Testis (tissue), 3 donors: ENCODE data around the gene CHST13. TPM values are rescaled to one million over a fixed set of nuclear protein-coding genes. Genes with fewer than 3 reads are reported as not detected.

ENCODE experiments used
- DNase-seq: peaks from one replicate; pipeline ENCODE4 v3.0.0-alpha.2; 2019
- H3K27ac ChIP-seq, 2 donors: fragments of 200-600 bp; sonication (generic); one replicate each; pipeline ENCODE4 v1.5.1; 2019
- H3K27me3 ChIP-seq: fragments of 200-600 bp; sonication (generic); one replicate; pipeline ENCODE4 v1.5.1; 2019
- H3K36me3 ChIP-seq: fragments of 200-600 bp; sonication (generic); one replicate; pipeline ENCODE4 v1.5.1; 2017; ENCODE audit warnings: low read depth; ENCODE audit errors: missing control alignments
- H3K4me1 ChIP-seq: fragments of 200-600 bp; sonication (generic); one replicate; pipeline ENCODE4 v1.5.1; 2019
- H3K4me3 ChIP-seq, 2 donors: fragments of 200-600 bp; sonication (generic); one replicate each; pipeline ENCODE4 v1.5.1; 2017 to 2019
- H3K9me3 ChIP-seq: fragments of 200-600 bp; sonication (generic); one replicate; pipeline ENCODE4 v1.5.1; 2017
- POLR2A ChIP-seq: fragments of 450-650 bp; IDR thresholded peaks from one replicate; pipeline ENCODE4 v1.6.1; 2017; ENCODE audit warnings: antibody characterized with exemption, mild to moderate bottlenecking, moderate library complexity
- WGBS, 2 donors: methylation state at CpG; one replicate each; pipeline ENCODE4 v1.1.5; 2018; 5-methylcytosine and 5-hydroxymethylcytosine counted together
- intact Hi-C: fragments of 100-400 bp; cut with DNase I; formaldehyde crosslinking; loops from one replicate; pipeline ENCODE4 v1.15.1; 2023; ENCODE audit warnings: low total_unique reads
- polyA plus RNA-seq: library from polyadenylated mRNA; stranded (reverse); fragments of 350-450 nt; fragmentation: Illumina TruSeq; extraction: RNeasy Lipid Tissue Mini Kit (QIAGEN cat#74804); gene quantifications from one replicate; pipeline ENCODE4 v1.2.3, GENCODE V29; 2014; ENCODE audit warnings: low read depth, low replicate concordance; ENCODE audit not compliant: insufficient read depth
- total RNA-seq, 2 donors: library from RNA; depleted of rRNA; stranded (reverse); fragments of >200 nt; gene quantifications; one replicate each; pipeline ENCODE4 v1.2.3, GENCODE V29; 2016
- TF ChIP-seq, protein P1 (sequence below), 3 experiments: fragments of 450-650 bp in 2 of 3; fragments of 200-600 bp in 1 of 3; sonication (generic) in 1 of 3; IDR thresholded peaks; one replicate each; pipeline ENCODE4 v1.5.1; 2016 to 2019; ENCODE audit warnings: antibody characterized with exemption in 3 of 3, mild to moderate bottlenecking in 2 of 3, moderate library complexity in 1 of 3

Gene CHST13
- total and polyA plus RNA-seq, 3 donors from 2014 or later: 13.3 to 21.7 (median 21.4) TPM

DNA sequence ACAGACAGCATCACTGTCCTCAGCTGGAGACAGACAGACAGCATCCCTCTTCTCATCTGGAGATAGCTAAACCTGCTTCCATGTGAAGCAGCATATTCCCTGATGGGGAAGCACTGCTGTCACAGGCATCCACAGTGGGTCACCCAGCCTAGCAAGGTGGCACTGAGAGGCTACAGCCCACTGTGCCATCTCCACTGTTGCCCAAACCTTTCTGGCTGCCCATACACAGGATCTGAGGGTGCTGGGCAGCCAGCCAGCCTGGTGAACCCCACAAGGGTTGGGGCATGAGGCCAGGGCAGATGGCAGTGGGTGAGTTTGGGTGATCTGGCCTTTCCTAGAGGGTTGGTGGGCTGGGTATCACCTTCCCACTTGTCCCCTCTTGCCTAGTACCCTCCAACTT, 11.7 kb downstream of the CHST13 start:
- Histone ChIP-seq H3K9me3 (no peaks in the 10 kb centered on the region), H3K4me3 (no peak overlapping the region), H3K27me3 (no peaks in the 10 kb centered on the region), H3K36me3 (no peaks in the 10 kb centered on the region), H3K4me1 (peaks cover 3% of the 10 kb centered on the region), H3K27ac (no peak overlapping the region)
- intact Hi-C loops: no loop called here
- no peak for DNase-seq
- TF ChIP-seq, protein P1, sequence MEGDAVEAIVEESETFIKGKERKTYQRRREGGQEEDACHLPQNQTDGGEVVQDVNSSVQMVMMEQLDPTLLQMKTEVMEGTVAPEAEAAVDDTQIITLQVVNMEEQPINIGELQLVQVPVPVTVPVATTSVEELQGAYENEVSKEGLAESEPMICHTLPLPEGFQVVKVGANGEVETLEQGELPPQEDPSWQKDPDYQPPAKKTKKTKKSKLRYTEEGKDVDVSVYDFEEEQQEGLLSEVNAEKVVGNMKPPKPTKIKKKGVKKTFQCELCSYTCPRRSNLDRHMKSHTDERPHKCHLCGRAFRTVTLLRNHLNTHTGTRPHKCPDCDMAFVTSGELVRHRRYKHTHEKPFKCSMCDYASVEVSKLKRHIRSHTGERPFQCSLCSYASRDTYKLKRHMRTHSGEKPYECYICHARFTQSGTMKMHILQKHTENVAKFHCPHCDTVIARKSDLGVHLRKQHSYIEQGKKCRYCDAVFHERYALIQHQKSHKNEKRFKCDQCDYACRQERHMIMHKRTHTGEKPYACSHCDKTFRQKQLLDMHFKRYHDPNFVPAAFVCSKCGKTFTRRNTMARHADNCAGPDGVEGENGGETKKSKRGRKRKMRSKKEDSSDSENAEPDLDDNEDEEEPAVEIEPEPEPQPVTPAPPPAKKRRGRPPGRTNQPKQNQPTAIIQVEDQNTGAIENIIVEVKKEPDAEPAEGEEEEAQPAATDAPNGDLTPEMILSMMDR (IDR thresholded peaks at IDR 0.05): no peak
- TF ChIP-seq POLR2A: no peak

DNA sequence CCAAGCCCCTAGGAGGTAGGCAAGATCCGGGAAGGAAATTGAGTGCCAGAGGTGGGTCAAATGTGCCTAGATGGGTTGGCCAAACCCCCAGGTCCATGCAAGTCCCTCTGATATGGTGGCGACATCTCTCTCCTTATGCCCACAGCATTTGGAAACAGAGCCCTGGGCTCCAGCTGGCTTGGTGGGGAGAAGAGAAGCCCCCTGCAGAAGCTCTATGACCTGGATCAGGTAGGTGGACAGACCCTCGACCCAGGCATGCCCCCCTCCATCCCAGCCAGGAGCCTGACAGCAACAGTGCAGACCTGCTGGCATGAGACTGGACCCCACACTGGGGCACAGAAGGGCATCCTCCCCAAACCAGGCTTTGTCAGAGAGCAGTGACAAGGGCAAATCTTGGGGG, 12.2 kb downstream of the CHST13 start:
- Histone ChIP-seq H3K27me3 (no peaks in the 10 kb centered on the region), H3K9me3 (no peaks in the 10 kb centered on the region), H3K27ac (no peak overlapping the region), H3K36me3 (no peaks in the 10 kb centered on the region), H3K4me1 (no peaks in the 10 kb centered on the region), H3K4me3 (no peak overlapping the region)
- TF ChIP-seq POLR2A: no peak
- TF ChIP-seq, protein P1 (IDR thresholded peaks at IDR 0.05): no peak
- WGBS, 2 donors: 86 to 93% methylated on average over 2 to 3 of the region's 3 CpGs
- DNase-seq: no peak
- intact Hi-C loops: no loop called here

DNA sequence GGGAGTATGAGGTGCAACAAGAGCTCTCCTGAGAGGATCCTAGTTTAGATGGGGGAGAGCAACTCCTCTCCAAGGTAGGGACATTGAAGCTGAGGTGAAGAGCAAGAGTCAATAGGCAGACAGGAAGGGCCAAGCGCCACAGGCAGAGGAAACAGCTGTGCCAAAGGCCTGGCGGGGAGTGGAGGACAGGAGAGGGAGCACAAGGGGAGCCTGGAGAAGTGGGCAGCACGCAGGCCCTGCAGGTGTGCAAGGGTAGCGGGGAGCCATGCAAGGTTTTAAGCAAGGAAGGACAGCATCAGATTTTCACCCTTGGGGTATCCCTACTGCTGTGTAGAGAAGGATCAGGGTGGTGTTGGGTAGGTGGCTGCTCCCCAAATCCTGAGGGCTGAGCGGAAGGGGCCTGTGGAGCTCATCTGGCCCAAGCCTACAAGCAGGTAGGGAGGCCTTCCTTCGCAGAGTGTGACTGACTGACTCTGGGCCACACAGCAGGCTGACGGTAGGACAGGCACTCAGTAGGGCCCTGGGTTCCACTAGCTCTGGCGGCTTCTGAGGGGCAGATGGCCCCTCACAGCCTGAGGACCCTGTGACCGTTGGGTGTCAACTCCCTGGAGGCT, 13.3 kb downstream of the CHST13 start:
- Histone ChIP-seq H3K9me3 (no peaks in the 10 kb centered on the region), H3K27me3 (no peaks in the 10 kb centered on the region), H3K4me3 (no peak overlapping the region), H3K36me3 (no peaks in the 10 kb centered on the region), H3K27ac (no peak overlapping the region), H3K4me1 (no peaks in the 10 kb centered on the region)
- intact Hi-C loops: no loop called here
- TF ChIP-seq POLR2A: no peak
- TF ChIP-seq, protein P1 (IDR thresholded peaks at IDR 0.05): no peak
- WGBS, 2 donors: 86 to 89% methylated on average over 7 to 8 of the region's 9 CpGs
- DNase-seq: no peak

DNA sequence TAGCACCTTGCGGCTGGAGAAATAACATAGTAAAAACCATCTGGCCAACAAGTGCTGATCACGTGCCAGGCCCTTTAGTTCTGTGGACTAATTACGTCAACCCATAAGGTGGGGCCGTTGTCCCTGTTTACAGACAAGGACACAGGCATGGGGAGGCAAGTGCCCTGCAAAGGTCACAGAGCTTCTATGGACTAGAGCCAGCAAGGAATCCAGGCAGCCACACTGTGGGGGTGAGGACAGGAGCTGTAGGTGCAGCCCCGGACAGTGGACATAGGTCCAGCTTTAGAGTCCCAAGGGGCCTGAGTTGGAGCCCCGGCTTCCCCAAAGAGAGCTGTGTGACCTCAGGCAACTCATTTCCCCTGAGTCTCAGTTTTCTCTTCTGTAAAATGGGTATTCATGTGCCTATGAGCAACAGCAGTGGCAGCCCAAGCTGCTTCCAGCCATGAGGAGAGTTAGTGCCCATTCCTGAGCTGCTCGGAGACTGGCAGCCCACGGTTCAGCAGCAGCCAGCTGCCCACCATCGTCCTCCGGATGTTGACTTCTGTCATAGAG, 13.9 kb downstream of the CHST13 start:
- no peaks in the 10 kb centered on the region for H3K36me3 ChIP-seq
- TF ChIP-seq POLR2A: no peak
- TF ChIP-seq, protein P1 (IDR thresholded peaks at IDR 0.05): no peak
- intact Hi-C loops: no loop called here
- H3K27me3 ChIP-seq: no peaks in the 10 kb centered on the region
- no peak overlapping the region for H3K4me3 ChIP-seq
- no peak overlapping the region for H3K27ac ChIP-seq
- DNase-seq: no peak
- 74 to 76% methylated on average over 9 to 10 of the region's 10 CpGs for WGBS, 2 donors
- no peaks in the 10 kb centered on the region for H3K9me3 ChIP-seq
- no peaks in the 10 kb centered on the region for H3K4me1 ChIP-seq

DNA sequence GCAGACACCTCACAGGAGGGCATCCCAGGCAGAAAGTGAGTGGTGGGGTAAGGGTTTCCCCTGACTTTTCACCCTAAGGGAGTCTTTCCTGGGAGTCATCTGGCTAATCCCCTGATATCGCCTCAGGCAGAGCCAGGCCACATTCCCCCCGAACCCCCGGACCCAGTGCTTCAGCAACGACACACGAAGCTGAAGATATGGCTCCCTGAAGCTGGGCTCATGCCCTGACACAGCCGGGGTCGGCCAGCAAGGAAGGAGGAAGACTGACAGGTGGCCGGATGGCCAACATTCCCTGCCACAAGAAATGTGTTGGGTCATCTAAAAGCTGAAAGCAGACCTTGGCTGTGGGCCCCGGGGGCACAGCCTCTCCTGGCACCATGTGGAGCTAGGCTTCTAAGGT, 14.4 kb downstream of the CHST13 start:
- Histone ChIP-seq H3K4me1 (no peaks in the 10 kb centered on the region), H3K27me3 (no peaks in the 10 kb centered on the region), H3K27ac (no peak overlapping the region), H3K4me3 (no peak overlapping the region), H3K36me3 (no peaks in the 10 kb centered on the region), H3K9me3 (no peaks in the 10 kb centered on the region)
- intact Hi-C loops: no loop called here
- no peak for TF ChIP-seq POLR2A
- TF ChIP-seq, protein P1 (IDR thresholded peaks at IDR 0.05): no peak
- no peak for DNase-seq
- 75 to 78% methylated on average over 8 to 9 of the region's 9 CpGs for WGBS, 2 donors
